ENCODE measurements around the gene CACNA1B.

DNA sequence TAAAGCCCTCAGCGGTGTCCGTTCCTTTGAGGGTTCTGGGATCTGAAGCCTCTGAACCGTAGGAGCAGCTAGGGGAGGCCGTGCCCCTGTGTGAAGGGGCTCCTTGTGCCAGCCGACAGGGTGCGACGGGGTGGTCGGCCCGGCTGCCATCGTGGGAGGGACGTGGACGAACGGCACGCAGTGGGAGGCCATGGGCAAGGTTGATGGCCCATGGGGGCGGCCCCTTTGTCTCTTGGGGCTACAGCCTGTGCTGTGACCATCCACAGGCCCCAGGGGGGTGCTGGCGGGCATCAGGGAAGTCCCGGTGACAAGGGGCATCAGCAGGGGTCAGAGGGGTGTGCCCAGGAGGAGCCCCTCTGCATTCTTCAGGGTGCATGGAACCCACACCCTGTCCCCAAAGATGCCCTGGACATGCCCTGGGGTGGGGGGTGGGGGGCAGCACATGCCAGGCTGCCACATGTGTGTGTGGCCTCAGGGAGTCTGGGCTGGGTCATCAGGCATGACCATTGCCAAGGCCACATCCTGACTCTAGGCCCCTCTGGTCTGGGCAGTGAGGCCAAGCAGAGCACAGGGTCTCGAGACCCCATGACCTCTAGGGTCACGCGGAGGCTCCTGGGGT, 49.6 kb upstream of the CACNA1B start:
- TF ChIP-seq, protein P1, sequence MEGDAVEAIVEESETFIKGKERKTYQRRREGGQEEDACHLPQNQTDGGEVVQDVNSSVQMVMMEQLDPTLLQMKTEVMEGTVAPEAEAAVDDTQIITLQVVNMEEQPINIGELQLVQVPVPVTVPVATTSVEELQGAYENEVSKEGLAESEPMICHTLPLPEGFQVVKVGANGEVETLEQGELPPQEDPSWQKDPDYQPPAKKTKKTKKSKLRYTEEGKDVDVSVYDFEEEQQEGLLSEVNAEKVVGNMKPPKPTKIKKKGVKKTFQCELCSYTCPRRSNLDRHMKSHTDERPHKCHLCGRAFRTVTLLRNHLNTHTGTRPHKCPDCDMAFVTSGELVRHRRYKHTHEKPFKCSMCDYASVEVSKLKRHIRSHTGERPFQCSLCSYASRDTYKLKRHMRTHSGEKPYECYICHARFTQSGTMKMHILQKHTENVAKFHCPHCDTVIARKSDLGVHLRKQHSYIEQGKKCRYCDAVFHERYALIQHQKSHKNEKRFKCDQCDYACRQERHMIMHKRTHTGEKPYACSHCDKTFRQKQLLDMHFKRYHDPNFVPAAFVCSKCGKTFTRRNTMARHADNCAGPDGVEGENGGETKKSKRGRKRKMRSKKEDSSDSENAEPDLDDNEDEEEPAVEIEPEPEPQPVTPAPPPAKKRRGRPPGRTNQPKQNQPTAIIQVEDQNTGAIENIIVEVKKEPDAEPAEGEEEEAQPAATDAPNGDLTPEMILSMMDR (IDR thresholded peaks at IDR 0.05): no peak
- TF ChIP-seq POLR2A (IDR thresholded peaks at IDR 0.05): no peak
